NCI-H1105 (cell line): ENCODE data around the gene SCAPER.
"Not testable (repeated sequence)": the region's sequence is repeated elsewhere in the genome, so short reads cannot be mapped to it uniquely, and the experiment has no call there.

Source experiments
- DNase-seq: peaks from one replicate; lab custom pipeline; 2025; lab: John Stamatoyannopoulos, UW

Gene SCAPER

GRCh38 chr15:76480267-76480666 lies 424.9 kb downstream of the SCAPER start:
- DNase-seq: no peak

- DNase-seq: no peak
Measured at GRCh38 chr15:76470691-76471090, 434.4 kb downstream of the SCAPER start.

- no peak for DNase-seq
Measured at GRCh38 chr15:76468722-76469121, 436.4 kb downstream of the SCAPER start.

- DNase-seq: no peak
Measured at GRCh38 chr15:76467136-76467535, 438.0 kb downstream of the SCAPER start.

- no peak for DNase-seq
Measured at GRCh38 chr15:76465728-76466127, 439.4 kb downstream of the SCAPER start.

- no peak for DNase-seq
Measured at GRCh38 chr15:76464247-76464646, 440.9 kb downstream of the SCAPER start.

- no peak for DNase-seq
Measured at GRCh38 chr15:76460871-76461270, 444.3 kb downstream of the SCAPER start.

GRCh38 chr15:76460347-76460746 lies 444.8 kb downstream of the SCAPER start:
- no peak for DNase-seq

- DNase-seq: no peak
Measured at GRCh38 chr15:76451540-76451939, 453.6 kb downstream of the SCAPER start.

GRCh38 chr15:76449455-76449854 lies 455.7 kb downstream of the SCAPER start:
- DNase-seq: no peak

- DNase-seq: no peak
Measured at GRCh38 chr15:76448755-76449154, 456.4 kb downstream of the SCAPER start.

GRCh38 chr15:76447728-76448441 lies 457.3 kb downstream of the SCAPER start:
- DNase-seq: no peak

GRCh38 chr15:76440441-76440840 lies 464.7 kb downstream of the SCAPER start:
- no peak for DNase-seq

GRCh38 chr15:76439542-76439941 lies 465.6 kb downstream of the SCAPER start:
- DNase-seq: no peak

GRCh38 chr15:76433798-76434400 lies 471.2 kb downstream of the SCAPER start:
- no peak for DNase-seq

GRCh38 chr15:76433036-76433435 lies 472.1 kb downstream of the SCAPER start:
- DNase-seq: not testable (repeated sequence)

GRCh38 chr15:76432604-76433003 lies 472.5 kb downstream of the SCAPER start:
- DNase-seq: no peak

- DNase-seq: no peak
Measured at GRCh38 chr15:76431971-76432370, 473.2 kb downstream of the SCAPER start.

GRCh38 chr15:76430711-76431110 lies 474.4 kb downstream of the SCAPER start:
- DNase-seq: not testable (repeated sequence)

GRCh38 chr15:76429661-76430060 lies 475.5 kb downstream of the SCAPER start:
- no peak for DNase-seq

- no peak for DNase-seq
Measured at GRCh38 chr15:76426941-76427340, 478.2 kb downstream of the SCAPER start.

GRCh38 chr15:76418352-76419140 lies 486.6 kb downstream of the SCAPER start:
- DNase-seq: no peak

- DNase-seq: no peak
Measured at GRCh38 chr15:76401285-76401684, 503.9 kb downstream of the SCAPER start.
